Natural killer cell (primary cell): ENCODE measurements around the gene YJEFN3. TPM values are rescaled to one million over a fixed set of nuclear protein-coding genes. Genes with fewer than 3 reads are reported as not detected.
A peak's percentile ranks its signal among the peaks of the same experiment; 100 is the strongest.

Experiments used
- ATAC-seq, 3 donors: fragments of 150-1000 bp in 2 of 3; fragments of 200-7000 bp in 1 of 3; cut with Tn5 transposase; 1 replicate in 1 of 3; 2 replicates in 2 of 3; pipeline ENCODE4 v1.10.0; 2021; ENCODE audit warnings: mild to moderate bottlenecking in 2 of 3, moderate library complexity in 2 of 3
- DNase-seq, 2 donors: peaks; one replicate each; pipeline versions ENCODE4 v3.0.0 to v3.0.0-alpha.2; 2013 to 2021; ENCODE audit warnings: mixed read lengths in 1 of 2
- H3K27ac ChIP-seq: one replicate; pipeline ENCODE4 v1.5.1; 2013; ENCODE audit warnings: mild to moderate bottlenecking, low read length
- H3K27me3 ChIP-seq: one replicate; pipeline ENCODE4 v1.6.1; 2013; ENCODE audit warnings: low read length; ENCODE audit not compliant: control insufficient read depth, insufficient read depth
- H3K36me3 ChIP-seq: one replicate; pipeline ENCODE4 v1.6.1; 2013; ENCODE audit warnings: low read length; ENCODE audit not compliant: control insufficient read depth, insufficient read depth
- H3K4me1 ChIP-seq: one replicate; pipeline ENCODE4 v1.6.1; 2013; ENCODE audit warnings: low read length; ENCODE audit not compliant: control insufficient read depth, insufficient read depth
- H3K4me3 ChIP-seq: one replicate; pipeline ENCODE4 v1.5.1; 2013; ENCODE audit warnings: low read length
- H3K9me3 ChIP-seq: one replicate; pipeline ENCODE4 v1.6.1; 2013; ENCODE audit warnings: low read length; ENCODE audit not compliant: control insufficient read depth, insufficient read depth
- H3K27ac Mint-ChIP-seq, 2 donors: one replicate each; pipeline ENCODE4 v1.8.0; 2022; ENCODE audit warnings: mild to moderate bottlenecking in 2 of 2, mixed read lengths in 2 of 2, moderate library complexity in 1 of 2
- H3K27me3 Mint-ChIP-seq, 2 donors: one replicate each; pipeline ENCODE4 v1.8.0; 2022; ENCODE audit warnings: low read depth in 2 of 2, mixed read lengths in 2 of 2
- H3K36me3 Mint-ChIP-seq: one replicate; pipeline ENCODE4 v1.8.0; 2022; ENCODE audit warnings: mixed read lengths
- H3K4me1 Mint-ChIP-seq, 2 donors: one replicate each; pipeline ENCODE4 v1.8.0; 2022; ENCODE audit warnings: mixed read lengths in 2 of 2
- H3K4me3 Mint-ChIP-seq: one replicate; pipeline ENCODE4 v1.8.0; 2022; ENCODE audit warnings: mild to moderate bottlenecking, moderate library complexity, mixed read lengths
- H3K9me3 Mint-ChIP-seq, 2 donors: one replicate each; pipeline ENCODE4 v1.8.0; 2022; ENCODE audit warnings: mixed read lengths in 2 of 2
- CTCF ChIP-seq: fragments of 200-600 bp; IDR thresholded peaks from one replicate; pipeline ENCODE4 v1.8.0; 2022; ENCODE audit warnings: antibody characterized with exemption
- WGBS: methylation state at CpG from one replicate; pipeline ENCODE4 v1.1.7; 2013; ENCODE audit warnings: missing lambda C conversion rate; ENCODE audit not compliant: insufficient coverage; 5-methylcytosine and 5-hydroxymethylcytosine counted together
- intact Hi-C: fragments of 100-400 bp; cut with micrococcal nuclease; formaldehyde crosslinking; loops from one replicate; pipeline ENCODE4 v1.14.2; 2022
- total RNA-seq, 4 donors: library from RNA; stranded (reverse); fragments of 120-200 nt in 1 of 4; gene quantifications; one replicate each; pipeline versions ENCODE4 v1.2.3 to v1.2.4, GENCODE V29; 2013 to 2022

YJEFN3 gene
- total RNA-seq, 3 donors from 2014 or later (not counting 1 experiment from before 2014, with no cell fraction given), result 4.0 to 6.0 (median 4.3) TPM

- intact Hi-C loops, result no loop called here
- peak overlapping the region in 1 of 2 donors; percentile 49 for H3K27ac Mint-ChIP-seq
Measured at GRCh38 chr19:19563348-19563848, 34.7 kb downstream of the YJEFN3 start.

GRCh38 chr19:19566306-19566705 lies 37.6 kb downstream of the YJEFN3 start:
- WGBS, result 88% methylated on average over 7 of the region's 7 CpGs
- TF ChIP-seq CTCF, result no peak
- intact Hi-C loops, result no loop called here
- Histone ChIP-seq H3K9me3 (no peaks in the 10 kb centered on the region), H3K36me3 (no peaks in the 10 kb centered on the region), H3K27ac (no peak overlapping the region), H3K27me3 (no peaks in the 10 kb centered on the region), H3K4me3 (no peak overlapping the region), H3K4me1 (no peaks in the 10 kb centered on the region)
- ATAC-seq (no peak), DNase-seq (no peak)
- H3K36me3 Mint-ChIP-seq, result no peaks in the 10 kb centered on the region
- no peak overlapping the region for H3K27ac Mint-ChIP-seq
- H3K4me1 Mint-ChIP-seq, result no peaks in the 10 kb centered on the region
- no peak overlapping the region for H3K4me3 Mint-ChIP-seq
- H3K9me3 Mint-ChIP-seq, result no peaks in the 10 kb centered on the region
- H3K27me3 Mint-ChIP-seq, result no peaks in the 10 kb centered on the region

More at GRCh38 chr19:19563348-19563848, 34.7 kb downstream of the YJEFN3 start:
- Mint-ChIP-seq H3K27me3 (no peaks in the 10 kb centered on the region), H3K4me1 (no peaks in the 10 kb centered on the region), H3K4me3 (no peak overlapping the region), H3K36me3 (no peaks in the 10 kb centered on the region), H3K9me3 (no peaks in the 10 kb centered on the region)
- WGBS, result 96% methylated on average over 17 of the region's 17 CpGs
- no peak overlapping the region for H3K4me3 ChIP-seq
- TF ChIP-seq CTCF, result no peak
- H3K9me3 ChIP-seq, result no peaks in the 10 kb centered on the region
- H3K4me1 ChIP-seq, result no peaks in the 10 kb centered on the region
- no peak overlapping the region for H3K27ac ChIP-seq
- ATAC-seq, result no peak
- no peaks in the 10 kb centered on the region for H3K27me3 ChIP-seq
- DNase-seq, result no peak
- no peaks in the 10 kb centered on the region for H3K36me3 ChIP-seq

- Mint-ChIP-seq H3K4me1 (no peaks in the 10 kb centered on the region), H3K36me3 (no peaks in the 10 kb centered on the region), H3K27ac (peak overlapping the region in 1 of 2 donors; percentile 58), H3K9me3 (no peaks in the 10 kb centered on the region), H3K27me3 (no peaks in the 10 kb centered on the region), H3K4me3 (no peak overlapping the region)
- Histone ChIP-seq H3K4me1 (no peaks in the 10 kb centered on the region), H3K27ac (no peak overlapping the region), H3K27me3 (no peaks in the 10 kb centered on the region), H3K4me3 (no peak overlapping the region), H3K36me3 (no peaks in the 10 kb centered on the region), H3K9me3 (no peaks in the 10 kb centered on the region)
- TF ChIP-seq CTCF, result no peak
- ATAC-seq, result no peak
- 92% methylated on average over 3 of the region's 3 CpGs for WGBS
- no peak for DNase-seq
- intact Hi-C loops, result no loop called here
Measured at GRCh38 chr19:19567391-19567790, 38.7 kb downstream of the YJEFN3 start.
